ENCODE results near the gene ATOX1. TPM values are rescaled to one million over a fixed set of nuclear protein-coding genes. Genes with fewer than 3 reads are reported as not detected.
"Not testable (repeated sequence)": the region's sequence is repeated elsewhere in the genome, so short reads cannot be mapped to it uniquely, and the experiment has no call there.

ATOX1 gene
- polyA plus RNA-seq, 3 donors from 2014 or later, result 112 to 145 (median 113) TPM

DNA sequence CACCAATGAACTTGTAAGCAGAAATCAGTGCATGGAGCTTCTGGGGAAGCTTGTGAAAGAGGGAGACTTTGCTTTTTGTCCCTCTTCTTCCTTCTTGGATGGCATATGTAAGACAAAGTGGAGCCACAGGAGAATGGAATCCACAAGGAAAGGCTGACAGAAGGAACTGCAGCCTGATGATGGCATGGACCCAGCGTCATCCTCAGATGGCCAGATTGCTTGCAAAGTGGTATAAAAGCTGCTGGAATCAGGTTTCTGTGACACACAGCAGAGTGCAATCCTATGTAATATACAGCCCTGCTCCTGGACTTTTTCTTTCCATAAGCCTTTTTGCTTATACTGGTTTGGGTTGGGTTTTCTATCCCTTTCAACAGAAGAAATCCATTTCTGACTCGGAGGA is 40.3 kb downstream of the ATOX1 start:
- DNase-seq, result no peak
- Mint-ChIP-seq H3K27me3 (ENCODE audit: low read depth in 3 of 3) (peaks cover 0 to 6% (median 0%) of the 10 kb centered on the region in 3 donors), H3K27ac (no peak overlapping the region), H3K4me3 (no peak overlapping the region), H3K36me3 (peaks cover 5 to 10% (median 9%) of the 10 kb centered on the region in 3 donors), H3K9me3 (no peaks in the 10 kb centered on the region), H3K4me1 (peaks cover under 1 to 6% of the 10 kb centered on the region in 2 donors)

DNA sequence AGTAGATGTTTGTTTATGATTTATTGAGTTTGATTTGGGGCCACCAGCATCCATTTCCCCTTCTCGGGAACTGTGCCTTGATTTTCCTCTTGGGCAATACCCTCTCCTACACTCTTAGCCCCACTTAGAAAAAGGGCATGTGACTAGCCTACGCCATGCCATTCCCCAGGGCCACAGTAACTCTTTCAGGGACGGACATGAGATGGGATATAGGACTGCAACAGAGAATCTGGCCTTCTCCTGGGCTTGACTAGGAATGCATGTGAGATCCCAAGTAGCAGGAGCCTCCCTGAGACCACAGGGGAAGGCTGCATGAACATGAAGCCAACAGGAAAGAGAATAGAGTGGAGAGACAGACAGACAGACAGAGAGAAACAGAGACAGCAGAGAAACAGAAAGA is 41.0 kb downstream of the ATOX1 start:
- Mint-ChIP-seq H3K36me3 (peaks cover 9 to 14% (median 10%) of the 10 kb centered on the region in 3 donors), H3K27ac (no peak overlapping the region), H3K27me3 (ENCODE audit: low read depth in 3 of 3) (peaks cover 0 to 6% (median 0%) of the 10 kb centered on the region in 3 donors), H3K4me3 (no peak overlapping the region), H3K9me3 (peaks cover 0 to 1% (median 0%) of the 10 kb centered on the region in 6 donors), H3K4me1 (no peaks in the 10 kb centered on the region)
- no peak for DNase-seq

DNA sequence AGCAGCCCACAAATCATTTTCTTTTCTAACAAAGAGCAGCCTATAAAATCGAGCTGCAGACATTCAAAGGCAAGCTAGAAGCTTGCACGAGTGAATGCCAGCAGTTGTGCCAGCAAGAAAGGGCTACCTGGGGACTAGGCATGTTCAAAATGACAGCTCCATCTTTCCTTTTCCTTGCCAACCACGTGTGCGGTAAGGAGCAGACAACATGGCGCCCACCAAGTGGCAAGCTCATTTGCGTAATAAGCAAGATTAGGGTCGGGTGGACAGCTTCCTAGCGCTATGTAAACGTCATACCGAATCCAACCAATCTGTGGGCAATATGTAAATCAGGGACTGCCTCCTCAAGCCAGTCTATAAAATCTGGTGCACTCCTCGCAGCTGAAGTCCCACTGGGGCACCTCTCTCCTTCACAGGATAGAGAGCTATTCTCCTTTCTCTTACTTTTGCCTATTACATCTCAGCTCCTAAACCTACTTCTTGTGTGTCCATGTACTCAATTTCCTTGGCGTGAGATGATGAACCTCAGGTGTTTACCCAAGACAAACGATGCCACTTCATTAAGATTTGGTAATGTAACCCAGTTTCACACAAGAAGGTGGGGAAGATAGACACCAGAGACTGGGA is 49.2 kb downstream of the ATOX1 start:
- Mint-ChIP-seq H3K9me3 (peaks cover 0 to 4% (median 0%) of the 10 kb centered on the region in 6 donors), H3K4me1 (no peaks in the 10 kb centered on the region), H3K27ac (no peak overlapping the region), H3K36me3 (peaks cover 0 to 5% (median 4%) of the 10 kb centered on the region in 3 donors), H3K4me3 (no peak overlapping the region), H3K27me3 (ENCODE audit: low read depth in 3 of 3) (peaks cover 0 to 3% (median 2%) of the 10 kb centered on the region in 3 donors)
- no peak for DNase-seq

DNA sequence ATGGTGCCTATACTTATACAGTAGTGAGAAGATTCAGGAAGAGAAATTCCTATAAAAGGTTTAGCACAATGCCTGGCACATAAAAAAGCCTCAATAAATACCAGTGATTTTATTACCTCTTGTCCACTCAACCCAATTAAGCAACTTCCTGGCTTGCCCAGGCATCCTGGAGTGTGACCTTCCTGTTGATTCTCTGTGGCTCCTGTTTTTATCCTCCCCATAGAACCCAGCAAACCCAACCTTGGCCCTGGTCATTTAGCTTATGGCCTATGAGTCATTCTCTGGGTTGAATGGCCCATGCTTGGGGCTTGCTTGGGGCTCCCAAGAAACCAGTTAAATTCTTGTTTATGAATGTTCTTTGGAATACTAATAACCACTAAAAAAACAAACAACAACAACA is 50.3 kb downstream of the ATOX1 start:
- no peak overlapping the region for H3K4me3 Mint-ChIP-seq
- H3K27ac Mint-ChIP-seq, result no peak overlapping the region
- no peak for DNase-seq
- H3K9me3 Mint-ChIP-seq, result peaks cover 0 to 4% (median 0%) of the 10 kb centered on the region in 6 donors
- peaks cover 0 to 5% (median 4%) of the 10 kb centered on the region in 3 donors for H3K36me3 Mint-ChIP-seq
- no peaks in the 10 kb centered on the region for H3K4me1 Mint-ChIP-seq
- peaks cover 0 to 3% (median 2%) of the 10 kb centered on the region in 3 donors for H3K27me3 Mint-ChIP-seq (ENCODE audit: low read depth in 3 of 3)

DNA sequence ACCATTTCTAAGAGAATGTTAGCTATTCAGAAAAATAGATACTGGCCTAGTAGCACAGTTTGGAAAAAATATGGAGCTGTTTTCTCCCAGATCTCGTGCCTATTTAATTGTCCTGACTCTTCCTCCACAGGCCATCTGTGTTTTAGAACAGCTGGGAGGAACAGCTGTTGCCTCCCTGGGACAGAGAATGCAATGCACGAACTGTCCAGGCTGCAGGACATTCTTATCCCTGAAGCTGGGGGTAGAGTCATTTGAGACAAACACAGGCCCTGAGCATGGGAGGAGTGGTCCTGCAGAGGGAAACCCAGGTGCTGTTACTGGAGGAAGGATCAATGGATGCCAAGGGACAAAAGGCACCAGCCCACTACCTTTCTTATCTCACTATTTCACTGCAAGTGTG is 50.9 kb downstream of the ATOX1 start:
- no peaks in the 10 kb centered on the region for H3K36me3 Mint-ChIP-seq
- peaks cover 0 to 4% (median 0%) of the 10 kb centered on the region in 6 donors for H3K9me3 Mint-ChIP-seq
- H3K27me3 Mint-ChIP-seq (ENCODE audit: low read depth in 3 of 3), result peaks cover 0 to 3% (median 2%) of the 10 kb centered on the region in 3 donors
- no peak for DNase-seq
- H3K4me3 Mint-ChIP-seq, result no peak overlapping the region
- no peak overlapping the region for H3K27ac Mint-ChIP-seq
- H3K4me1 Mint-ChIP-seq, result no peaks in the 10 kb centered on the region

DNA sequence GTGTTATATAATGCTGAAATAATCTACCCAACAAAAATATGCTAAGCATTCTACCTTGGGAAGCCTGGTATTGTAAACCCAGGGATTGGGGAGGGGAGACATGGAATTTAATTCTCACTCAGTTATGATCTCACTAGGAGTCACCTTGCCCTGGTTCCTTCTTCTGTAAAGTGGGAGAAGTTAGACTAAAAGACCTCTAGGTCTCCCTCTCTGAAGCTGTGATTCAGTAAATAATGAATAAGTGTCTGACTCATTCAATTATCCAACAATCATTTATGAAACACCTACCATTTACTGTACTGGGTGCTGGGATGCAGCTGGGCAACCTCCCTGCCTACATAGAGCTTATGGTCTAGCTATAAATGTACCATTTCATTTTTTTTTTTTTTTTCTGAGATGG is 51.5 kb downstream of the ATOX1 start:
- Mint-ChIP-seq H3K9me3 (peaks cover 0 to 2% (median 0%) of the 10 kb centered on the region in 6 donors), H3K4me3 (no peak overlapping the region), H3K4me1 (no peaks in the 10 kb centered on the region), H3K27me3 (ENCODE audit: low read depth in 3 of 3) (peaks cover 0 to 3% (median 2%) of the 10 kb centered on the region in 3 donors), H3K27ac (no peak overlapping the region), H3K36me3 (no peaks in the 10 kb centered on the region)
- no peak for DNase-seq

DNA sequence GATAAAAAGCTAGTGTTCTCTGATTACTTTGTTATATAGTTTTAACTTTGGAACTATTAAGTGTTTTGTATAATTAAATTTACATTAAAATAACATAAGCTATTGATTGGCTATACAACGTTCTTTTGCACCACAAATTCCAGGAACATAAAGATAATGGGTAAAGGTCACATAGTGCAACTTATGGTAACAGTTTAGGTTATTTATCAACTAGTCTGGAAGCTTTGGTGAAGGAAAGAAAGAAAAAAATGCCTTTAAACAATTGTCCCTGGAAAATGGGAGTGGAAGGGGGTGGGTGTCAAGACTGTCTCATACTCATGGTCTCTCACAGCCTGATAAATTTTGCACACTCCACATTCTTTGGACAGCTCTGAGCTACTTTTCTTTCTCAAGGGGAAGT is 54.7 kb downstream of the ATOX1 start:
- Mint-ChIP-seq H3K4me1 (no peaks in the 10 kb centered on the region), H3K36me3 (no peaks in the 10 kb centered on the region), H3K4me3 (no peak overlapping the region), H3K9me3 (no peaks in the 10 kb centered on the region), H3K27ac (no peak overlapping the region), H3K27me3 (ENCODE audit: low read depth in 3 of 3) (peaks cover 0 to 2% (median 0%) of the 10 kb centered on the region in 3 donors)
- no peak for DNase-seq

DNA sequence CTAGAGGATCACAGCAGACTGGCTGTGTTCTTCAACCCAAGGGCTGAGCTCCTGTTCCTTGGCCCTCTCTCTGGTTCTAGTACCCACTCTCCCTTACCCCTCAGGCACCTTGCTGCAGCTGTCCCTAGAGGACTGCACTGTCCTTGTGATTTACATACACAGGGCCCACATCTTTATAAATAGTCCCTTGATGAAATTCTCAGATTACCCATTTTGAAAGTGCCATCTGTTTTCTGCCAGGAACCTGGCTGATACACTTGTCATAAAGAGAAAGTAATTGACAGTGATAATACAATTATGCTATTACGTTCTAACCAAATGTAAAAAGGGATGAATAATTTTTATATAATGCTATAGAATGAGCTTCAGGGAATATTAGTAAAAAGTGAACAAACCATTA is 55.2 kb downstream of the ATOX1 start:
- H3K27ac Mint-ChIP-seq, result no peak overlapping the region
- H3K36me3 Mint-ChIP-seq, result no peaks in the 10 kb centered on the region
- no peaks in the 10 kb centered on the region for H3K9me3 Mint-ChIP-seq
- H3K27me3 Mint-ChIP-seq (ENCODE audit: low read depth in 3 of 3), result peaks cover 0 to 2% (median 0%) of the 10 kb centered on the region in 3 donors
- no peak for DNase-seq
- H3K4me1 Mint-ChIP-seq, result no peaks in the 10 kb centered on the region
- H3K4me3 Mint-ChIP-seq, result no peak overlapping the region

DNA sequence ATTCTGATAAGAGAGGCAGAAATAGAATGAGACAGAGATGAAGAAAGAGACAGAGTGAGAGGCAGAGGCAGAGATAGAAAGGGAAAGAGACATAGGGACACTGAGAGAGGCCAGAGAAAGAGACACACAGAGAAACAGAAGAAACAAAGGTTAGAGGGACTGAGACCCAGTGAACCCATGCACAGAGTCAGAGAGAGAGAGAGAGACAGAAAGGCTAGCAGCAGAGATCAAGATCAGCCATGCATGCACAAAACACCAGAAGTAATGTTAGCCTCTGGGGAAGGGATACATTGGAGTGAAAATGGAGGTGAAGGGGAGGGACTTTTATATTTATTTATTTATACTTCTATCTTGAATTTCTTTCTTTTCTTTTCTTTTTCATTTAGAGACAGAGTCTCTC is 57.6 kb downstream of the ATOX1 start:
- no peak for DNase-seq
- Mint-ChIP-seq H3K4me3 (no peak overlapping the region), H3K27ac (no peak overlapping the region), H3K36me3 (no peaks in the 10 kb centered on the region), H3K4me1 (no peaks in the 10 kb centered on the region), H3K9me3 (no peaks in the 10 kb centered on the region), H3K27me3 (ENCODE audit: low read depth in 3 of 3) (peaks cover 0 to 7% (median 0%) of the 10 kb centered on the region in 3 donors)

DNA sequence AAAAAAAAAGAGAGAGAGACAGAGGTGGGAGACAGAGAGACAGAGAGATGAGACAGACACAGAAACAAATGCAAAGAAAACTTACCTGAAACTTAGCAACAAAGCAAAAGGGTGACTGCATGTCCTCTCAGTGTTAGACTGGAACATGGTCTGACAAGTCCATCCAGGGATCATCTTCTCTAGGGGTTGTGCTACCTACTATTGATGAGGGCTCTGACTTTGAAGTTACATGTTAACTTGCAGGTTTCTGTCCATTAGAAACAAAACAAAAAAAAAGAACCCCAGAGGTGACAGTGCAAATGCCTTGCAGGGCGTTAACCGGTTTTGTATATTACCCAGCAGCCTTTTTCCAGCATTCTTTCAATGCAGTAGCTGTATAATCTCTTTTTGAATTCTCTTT is 58.1 kb downstream of the ATOX1 start:
- Mint-ChIP-seq H3K9me3 (no peaks in the 10 kb centered on the region), H3K27me3 (ENCODE audit: low read depth in 3 of 3) (peaks cover 0 to 7% (median 0%) of the 10 kb centered on the region in 3 donors), H3K4me3 (no peak overlapping the region), H3K27ac (no peak overlapping the region), H3K36me3 (no peaks in the 10 kb centered on the region), H3K4me1 (no peaks in the 10 kb centered on the region)
- DNase-seq, result no peak

DNA sequence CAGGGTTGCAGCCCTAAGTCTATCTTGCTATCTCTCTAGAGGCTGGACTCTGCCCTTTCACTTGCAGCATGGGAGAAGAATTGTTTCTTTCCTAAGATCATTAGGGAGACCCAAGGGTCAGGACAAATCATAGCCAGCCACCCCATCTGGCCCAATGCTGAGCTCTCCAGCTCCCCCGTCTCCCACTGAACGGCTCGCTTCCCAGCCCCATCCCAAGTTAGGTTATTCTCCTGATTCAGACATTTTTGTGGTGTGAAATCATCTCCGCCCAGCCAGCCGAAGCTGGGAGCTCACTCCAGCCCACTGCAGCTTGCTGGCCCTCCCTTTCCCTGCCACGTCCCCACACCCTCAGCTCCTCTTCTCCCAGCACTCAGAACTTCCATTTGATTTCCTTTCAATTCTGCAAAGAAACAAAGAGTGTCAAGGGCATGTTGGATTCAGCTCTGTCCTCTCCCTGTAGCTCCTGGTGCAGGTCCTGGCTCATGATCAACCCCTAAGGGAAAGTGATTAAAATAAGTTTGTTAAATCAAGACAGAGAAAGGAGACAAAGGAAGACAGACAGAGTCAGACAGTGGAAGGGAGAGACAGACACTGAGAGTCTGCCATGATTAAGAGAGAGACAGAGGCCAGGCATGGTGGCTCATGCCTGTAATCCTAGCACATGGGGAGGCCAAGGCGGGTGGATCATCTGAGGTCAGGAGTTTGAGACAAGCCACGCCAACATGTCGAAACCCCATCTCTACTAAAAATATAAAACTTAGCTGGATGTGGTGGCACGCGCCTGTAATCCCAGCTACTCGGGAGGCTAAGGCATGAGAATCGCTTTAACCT is 59.1 kb downstream of the ATOX1 start:
- H3K27ac Mint-ChIP-seq, result no peak overlapping the region
- H3K4me1 Mint-ChIP-seq, result no peaks in the 10 kb centered on the region
- H3K36me3 Mint-ChIP-seq, result no peaks in the 10 kb centered on the region
- H3K27me3 Mint-ChIP-seq (ENCODE audit: low read depth in 3 of 3), result peaks cover 0 to 7% (median 0%) of the 10 kb centered on the region in 3 donors
- H3K9me3 Mint-ChIP-seq, result no peaks in the 10 kb centered on the region
- H3K4me3 Mint-ChIP-seq, result no peak overlapping the region
- no peak for DNase-seq

DNA sequence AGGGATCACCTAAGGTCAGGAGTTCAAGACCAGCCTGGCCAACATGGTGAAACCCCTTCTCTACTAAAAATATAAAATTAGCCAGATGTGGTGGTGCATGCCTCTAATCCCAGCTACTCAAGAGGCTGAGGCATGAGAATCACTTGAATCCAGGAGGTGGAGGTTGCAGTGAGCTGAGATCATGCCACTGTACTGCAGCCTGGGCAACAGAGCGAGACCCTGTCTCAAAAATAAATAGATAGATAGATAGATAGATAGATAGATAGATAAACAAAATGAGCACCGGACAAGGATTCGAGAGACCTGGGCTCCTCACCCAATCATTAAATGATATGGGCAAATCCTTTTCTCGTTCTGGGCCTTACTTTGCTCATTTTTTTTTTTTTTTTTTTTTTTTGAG is 60.4 kb downstream of the ATOX1 start:
- not testable (repeated sequence) for DNase-seq; H3K27me3 Mint-ChIP-seq (ENCODE audit: low read depth in 3 of 3); H3K4me3 Mint-ChIP-seq; H3K27ac Mint-ChIP-seq; H3K36me3 Mint-ChIP-seq; H3K4me1 Mint-ChIP-seq; H3K9me3 Mint-ChIP-seq

DNA sequence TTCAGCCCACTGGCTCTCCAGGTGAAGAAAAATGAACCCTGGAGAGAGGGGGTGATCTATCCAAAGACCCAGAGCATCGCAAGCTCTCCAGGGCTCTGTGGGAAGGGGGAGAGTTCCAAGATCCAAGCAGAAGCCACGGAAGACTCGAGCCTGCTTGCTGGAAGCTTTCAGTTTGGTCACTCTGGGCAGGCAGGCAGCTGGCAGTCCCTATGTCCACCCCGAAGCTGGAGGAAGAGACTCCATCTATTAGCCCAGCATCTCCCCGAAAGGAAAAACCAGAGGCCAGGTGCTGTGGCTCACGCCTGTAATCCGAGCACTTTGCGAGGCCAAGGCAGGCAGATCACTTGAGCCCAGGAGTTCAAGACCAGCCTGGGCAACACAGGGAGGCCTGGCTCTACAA is 61.0 kb downstream of the ATOX1 start:
- Mint-ChIP-seq H3K27me3 (ENCODE audit: low read depth in 3 of 3) (peaks cover 0 to 7% (median 3%) of the 10 kb centered on the region in 3 donors), H3K27ac (no peak overlapping the region), H3K4me3 (no peak overlapping the region), H3K4me1 (no peaks in the 10 kb centered on the region), H3K9me3 (no peaks in the 10 kb centered on the region), H3K36me3 (no peaks in the 10 kb centered on the region)
- DNase-seq, result no peak

DNA sequence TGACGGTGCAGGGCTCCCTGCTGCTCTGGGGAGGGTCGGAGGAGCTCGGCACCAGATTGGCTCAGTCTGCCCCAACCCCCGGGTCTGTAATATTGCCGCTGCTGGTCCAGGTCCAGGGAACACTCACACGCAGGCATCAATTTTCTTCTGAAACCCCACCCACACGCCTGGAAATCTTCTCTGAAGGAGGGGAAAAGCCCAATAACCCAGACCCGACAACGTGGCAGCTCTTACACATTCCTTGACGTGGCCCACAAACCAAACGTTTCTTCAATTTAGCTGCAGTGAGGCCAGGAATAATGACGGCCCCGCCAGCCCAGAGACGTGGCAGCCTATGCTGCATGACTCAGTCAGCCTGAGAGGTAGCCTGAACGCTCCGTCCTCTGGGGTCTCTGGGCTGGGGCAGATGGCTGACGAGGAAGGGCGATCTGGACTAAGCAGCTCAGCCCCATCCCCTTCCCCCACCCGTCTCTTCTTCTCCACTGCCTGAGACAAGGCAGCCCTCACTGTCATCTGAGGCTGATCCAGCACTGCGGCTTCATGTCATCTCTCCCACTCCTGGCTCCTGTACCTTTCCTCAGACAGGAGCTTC is 61.9 kb downstream of the ATOX1 start:
- Mint-ChIP-seq H3K27me3 (ENCODE audit: low read depth in 3 of 3) (peaks cover 0 to 7% (median 4%) of the 10 kb centered on the region in 3 donors), H3K4me3 (no peak overlapping the region), H3K4me1 (no peaks in the 10 kb centered on the region), H3K27ac (no peak overlapping the region), H3K9me3 (no peaks in the 10 kb centered on the region), H3K36me3 (no peaks in the 10 kb centered on the region)
- DNase-seq, result no peak

Measured in immature natural killer cell (primary cell).